C4-2B (cell line): ENCODE results near the gene SLC22A1.

Source experiments
- CTCF ChIP-seq: fragments of 450-650 bp; conservative IDR thresholded peaks from 2 replicates; pipeline ENCODE4 v1.5.1; 2017; ENCODE audit warnings: mild to moderate bottlenecking
- ZFX ChIP-seq: fragments of 450-650 bp; IDR thresholded peaks from 2 replicates; pipeline ENCODE4 v1.6.1; 2017

- TF ChIP-seq CTCF (no peak), ZFX (no peak)
Observed at GRCh38 chr6:160124007-160124406, 2.4 kb downstream of the SLC22A1 start.
